Esophagus muscularis mucosa (tissue), 3 donors: Measurements from ENCODE around the gene TRAPPC12.

Experiments
- POLR2A ChIP-seq: fragments of 450-650 bp; IDR thresholded peaks from one replicate; pipeline ENCODE4 v1.6.1; 2017; ENCODE audit warnings: antibody characterized with exemption, moderate library complexity, mild to moderate bottlenecking, low read depth
- POLR2AphosphoS5 ChIP-seq, 2 donors: sonication (generic); formaldehyde crosslinking; IDR thresholded peaks; one replicate each; pipeline ENCODE4 v1.6.1; 2017; ENCODE audit warnings: antibody characterized with exemption in 2 of 2
- TF ChIP-seq, protein P1 (sequence below), 3 experiments: fragments of 200-600 bp in 2 of 3; fragments of 450-650 bp in 1 of 3; sonication (generic) in 2 of 3; IDR thresholded peaks; one replicate each; pipeline ENCODE4 v1.5.1; 2017 to 2019; ENCODE audit warnings: antibody characterized with exemption in 3 of 3, mild to moderate bottlenecking in 2 of 3, moderate library complexity in 1 of 3

DNA sequence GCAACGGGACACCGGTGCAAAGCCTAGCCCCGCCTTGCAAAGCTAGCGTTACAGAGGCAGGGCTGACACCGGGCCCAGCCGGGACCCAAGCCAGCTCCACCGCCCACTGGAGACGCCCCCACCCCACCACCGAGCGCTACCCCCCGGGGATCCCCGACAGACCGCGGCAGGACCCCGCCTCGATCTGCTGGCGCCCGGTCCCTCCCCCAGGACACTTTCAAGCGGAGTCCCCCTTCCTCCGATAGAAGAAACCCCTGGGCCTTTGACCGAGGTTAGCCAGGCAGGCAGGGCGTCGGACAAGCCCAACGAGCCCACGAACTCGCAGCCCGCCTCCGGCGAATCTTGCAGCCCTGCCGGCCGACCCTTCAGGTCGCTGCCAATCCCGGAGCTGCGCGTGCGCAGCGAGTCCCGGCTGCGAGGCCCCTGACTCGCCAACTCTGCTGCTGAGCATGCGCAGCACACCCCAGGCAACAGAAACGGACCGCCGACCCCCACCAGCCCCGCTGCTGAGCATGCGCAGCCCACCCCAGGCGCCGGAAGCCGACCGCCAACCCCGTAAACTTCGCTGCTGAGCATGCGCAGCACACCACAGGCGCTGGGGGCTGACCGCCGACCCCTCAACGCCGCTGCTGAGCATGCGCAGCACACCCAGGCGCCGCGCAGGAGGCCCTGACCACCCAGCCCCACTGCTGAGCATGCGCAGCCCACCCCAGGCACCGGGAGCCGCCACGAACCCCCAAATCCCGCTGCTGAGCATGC is 139.2 kb downstream of the TRAPPC12 start:
- TF ChIP-seq POLR2AphosphoS5 (IDR thresholded peaks at IDR 0.05) (peak; percentile 85 to 86), POLR2A (peak; percentile 56)
- TF ChIP-seq, protein P1, sequence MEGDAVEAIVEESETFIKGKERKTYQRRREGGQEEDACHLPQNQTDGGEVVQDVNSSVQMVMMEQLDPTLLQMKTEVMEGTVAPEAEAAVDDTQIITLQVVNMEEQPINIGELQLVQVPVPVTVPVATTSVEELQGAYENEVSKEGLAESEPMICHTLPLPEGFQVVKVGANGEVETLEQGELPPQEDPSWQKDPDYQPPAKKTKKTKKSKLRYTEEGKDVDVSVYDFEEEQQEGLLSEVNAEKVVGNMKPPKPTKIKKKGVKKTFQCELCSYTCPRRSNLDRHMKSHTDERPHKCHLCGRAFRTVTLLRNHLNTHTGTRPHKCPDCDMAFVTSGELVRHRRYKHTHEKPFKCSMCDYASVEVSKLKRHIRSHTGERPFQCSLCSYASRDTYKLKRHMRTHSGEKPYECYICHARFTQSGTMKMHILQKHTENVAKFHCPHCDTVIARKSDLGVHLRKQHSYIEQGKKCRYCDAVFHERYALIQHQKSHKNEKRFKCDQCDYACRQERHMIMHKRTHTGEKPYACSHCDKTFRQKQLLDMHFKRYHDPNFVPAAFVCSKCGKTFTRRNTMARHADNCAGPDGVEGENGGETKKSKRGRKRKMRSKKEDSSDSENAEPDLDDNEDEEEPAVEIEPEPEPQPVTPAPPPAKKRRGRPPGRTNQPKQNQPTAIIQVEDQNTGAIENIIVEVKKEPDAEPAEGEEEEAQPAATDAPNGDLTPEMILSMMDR (IDR thresholded peaks at IDR 0.05) = no peak
